Choroid plexus epithelial cell (primary cell): Measurements from ENCODE around the gene DBF4B.

ENCODE experiments used
- DNase-seq: peaks from one replicate; pipeline ENCODE4 v3.0.0-alpha.2; 2010; ENCODE audit warnings: low read depth
- H3K4me3 ChIP-seq: 2 replicates; pipeline ENCODE4 v1.5.1; 2011; ENCODE audit warnings: low read depth, mild to moderate bottlenecking, control low read depth, low read length, moderate library complexity
- CTCF ChIP-seq: conservative IDR thresholded peaks from 2 replicates; pipeline ENCODE4 v1.5.1; 2011; ENCODE audit warnings: low read depth, mild to moderate bottlenecking, control low read depth, inconsistent platforms, low read length, moderate library complexity

The DBF4B gene

GRCh38 chr17:44761932-44762810 lies 53.7 kb downstream of the DBF4B start:
- H3K4me3 ChIP-seq, result no peak overlapping the region
- peak; percentile 3 for TF ChIP-seq CTCF
- no peak for DNase-seq

GRCh38 chr17:44763170-44763569 lies 54.7 kb downstream of the DBF4B start:
- no peak for TF ChIP-seq CTCF
- no peak overlapping the region for H3K4me3 ChIP-seq
- DNase-seq, result no peak

GRCh38 chr17:44765965-44766364 lies 57.5 kb downstream of the DBF4B start:
- no peak for DNase-seq
- no peak for TF ChIP-seq CTCF
- H3K4me3 ChIP-seq, result no peak overlapping the region

- TF ChIP-seq CTCF, result no peak
- no peak overlapping the region for H3K4me3 ChIP-seq
- DNase-seq, result no peak
These were observed 58.1 kb downstream of the DBF4B start for GRCh38 chr17:44766409-44767038.

GRCh38 chr17:44767493-44767892 lies 59.0 kb downstream of the DBF4B start:
- peak; percentile 50 for DNase-seq
- no peak for TF ChIP-seq CTCF
- no peak overlapping the region for H3K4me3 ChIP-seq

GRCh38 chr17:44768505-44769142 lies 60.2 kb downstream of the DBF4B start:
- TF ChIP-seq CTCF, result no peak
- no peak for DNase-seq
- H3K4me3 ChIP-seq, result no peak overlapping the region
